ENCODE measurements around the gene RBM4B. TPM values are rescaled to one million over a fixed set of nuclear protein-coding genes. Genes with fewer than 3 reads are reported as not detected.
A peak's percentile ranks its signal among the peaks of the same experiment; 100 is the strongest.
"Not testable (repeated sequence)": the region's sequence is repeated elsewhere in the genome, so short reads cannot be mapped to it uniquely, and the experiment has no call there.

Gene RBM4B
- 10 to 100 TPM; 12.5 to 18.4 TPM for total RNA-seq

GRCh38 chr11:66677599-66678375 lies at the start of gene RBM4B:
RBM4B (minus strand) TSS chr11:66677887; CDS start chr11:66677079, 808 bp downstream.
- no peaks in the 10 kb centered on the region for H3K36me3 Mint-ChIP-seq (ENCODE audit: insufficient read depth in 2 of 2)

GRCh38 chr11:66725647-66726046 lies 48.0 kb upstream of the RBM4B start:
- ATAC-seq (replicated peaks in 1 of 2), result no peak
- Mint-ChIP-seq H3K36me3 (ENCODE audit: insufficient read depth in 2 of 2) (peaks cover 4% of the 10 kb centered on the region in 2 donors), H3K27me3 (ENCODE audit: low read depth) (peaks cover 43% of the 10 kb centered on the region), H3K27ac (no peak overlapping the region), H3K4me3 (no peak overlapping the region), H3K4me1 (ENCODE audit: low read depth) (peaks cover 8% of the 10 kb centered on the region), H3K9me3 (no peaks in the 10 kb centered on the region)
- DNase-seq, result no peak

More at GRCh38 chr11:66677599-66678375, at the start of gene RBM4B:
- H3K4me3 Mint-ChIP-seq, result peak within 1 kb of the TSS; percentile 91
- no peaks in the 10 kb centered on the region for H3K27me3 Mint-ChIP-seq (ENCODE audit: low read depth)
- peaks cover 35% of the 10 kb centered on the region for H3K4me1 Mint-ChIP-seq (ENCODE audit: low read depth)
- peak; percentile 97 to 98 for DNase-seq
- peak; percentile 92 to 94 for ATAC-seq (replicated peaks in 1 of 2)
- no peaks in the 10 kb centered on the region for H3K9me3 Mint-ChIP-seq
- H3K27ac Mint-ChIP-seq, result peak within 1 kb of the TSS; percentile 95

GRCh38 chr11:66725114-66725513 lies 47.4 kb upstream of the RBM4B start:
- DNase-seq (no peak), ATAC-seq (replicated peaks in 1 of 2) (no peak)
- Mint-ChIP-seq H3K27me3 (ENCODE audit: low read depth) (peaks cover 48% of the 10 kb centered on the region), H3K27ac (no peak overlapping the region), H3K4me1 (ENCODE audit: low read depth) (peaks cover 13% of the 10 kb centered on the region), H3K4me3 (no peak overlapping the region), H3K36me3 (ENCODE audit: insufficient read depth in 2 of 2) (peaks cover 4% of the 10 kb centered on the region in 2 donors), H3K9me3 (no peaks in the 10 kb centered on the region)

GRCh38 chr11:66724167-66724566 lies 46.5 kb upstream of the RBM4B start:
- DNase-seq; H3K27ac Mint-ChIP-seq; H3K4me3 Mint-ChIP-seq; H3K9me3 Mint-ChIP-seq; ATAC-seq (replicated peaks in 1 of 2); H3K36me3 Mint-ChIP-seq (ENCODE audit: insufficient read depth in 2 of 2): not testable (repeated sequence)
- H3K4me1 Mint-ChIP-seq (ENCODE audit: low read depth), result peaks cover 15% of the 10 kb centered on the region
- H3K27me3 Mint-ChIP-seq (ENCODE audit: low read depth), result peaks cover 49% of the 10 kb centered on the region

GRCh38 chr11:66723693-66724092 lies 46.0 kb upstream of the RBM4B start:
- no peak for DNase-seq
- peaks cover 12% of the 10 kb centered on the region for H3K4me1 Mint-ChIP-seq (ENCODE audit: low read depth)
- ATAC-seq (replicated peaks in 1 of 2), result no peak
- no peak overlapping the region for H3K4me3 Mint-ChIP-seq
- H3K27ac Mint-ChIP-seq, result no peak overlapping the region
- H3K27me3 Mint-ChIP-seq (ENCODE audit: low read depth), result peaks cover 45% of the 10 kb centered on the region
- peaks cover 2% of the 10 kb centered on the region in 2 donors for H3K36me3 Mint-ChIP-seq (ENCODE audit: insufficient read depth in 2 of 2)
- H3K9me3 Mint-ChIP-seq, result no peaks in the 10 kb centered on the region

- no peaks in the 10 kb centered on the region for H3K36me3 Mint-ChIP-seq (ENCODE audit: insufficient read depth in 2 of 2)
- H3K4me3 Mint-ChIP-seq, result no peak overlapping the region
- ATAC-seq (replicated peaks in 1 of 2), result no peak
These were observed 45.3 kb upstream of the RBM4B start for GRCh38 chr11:66722745-66723651.

GRCh38 chr11:66721939-66722338 lies 44.3 kb upstream of the RBM4B start:
- H3K4me3 Mint-ChIP-seq, result no peak overlapping the region
- DNase-seq, result no peak
- no peak overlapping the region for H3K27ac Mint-ChIP-seq
- no peaks in the 10 kb centered on the region for H3K9me3 Mint-ChIP-seq
- ATAC-seq (replicated peaks in 1 of 2), result no peak
- H3K4me1 Mint-ChIP-seq (ENCODE audit: low read depth), result peaks cover 9% of the 10 kb centered on the region
- no peaks in the 10 kb centered on the region for H3K36me3 Mint-ChIP-seq (ENCODE audit: insufficient read depth in 2 of 2)
- peaks cover 36% of the 10 kb centered on the region for H3K27me3 Mint-ChIP-seq (ENCODE audit: low read depth)

More at GRCh38 chr11:66722745-66723651, 45.3 kb upstream of the RBM4B start:
- Mint-ChIP-seq H3K27me3 (ENCODE audit: low read depth) (peaks cover 41% of the 10 kb centered on the region), H3K4me1 (ENCODE audit: low read depth) (peaks cover 9% of the 10 kb centered on the region), H3K9me3 (no peaks in the 10 kb centered on the region), H3K27ac (no peak overlapping the region)
- no peak for DNase-seq

- Mint-ChIP-seq H3K27me3 (ENCODE audit: low read depth) (peaks cover 26% of the 10 kb centered on the region), H3K27ac (no peak overlapping the region), H3K4me1 (ENCODE audit: low read depth) (peaks cover 9% of the 10 kb centered on the region), H3K9me3 (no peaks in the 10 kb centered on the region), H3K4me3 (no peak overlapping the region), H3K36me3 (ENCODE audit: insufficient read depth in 2 of 2) (no peaks in the 10 kb centered on the region)
- ATAC-seq (replicated peaks in 1 of 2) (no peak), DNase-seq (no peak)
These were observed 43.3 kb upstream of the RBM4B start for GRCh38 chr11:66720899-66721470.

- Mint-ChIP-seq H3K27ac (peak overlapping the region; percentile 52), H3K9me3 (no peaks in the 10 kb centered on the region), H3K27me3 (ENCODE audit: low read depth) (peaks cover 20% of the 10 kb centered on the region), H3K4me3 (peak overlapping the region; percentile 61 to 72), H3K4me1 (ENCODE audit: low read depth) (peaks cover 9% of the 10 kb centered on the region), H3K36me3 (ENCODE audit: insufficient read depth in 2 of 2) (no peaks in the 10 kb centered on the region)
- peak; percentile 94 to 96 for ATAC-seq (replicated peaks in 1 of 2)
- DNase-seq, result peak; percentile 62 to 80
These were observed 42.7 kb upstream of the RBM4B start for GRCh38 chr11:66720223-66720898.

- Mint-ChIP-seq H3K27me3 (ENCODE audit: low read depth) (peaks cover 14% of the 10 kb centered on the region), H3K4me3 (no peak overlapping the region), H3K36me3 (ENCODE audit: insufficient read depth in 2 of 2) (no peaks in the 10 kb centered on the region), H3K27ac (no peak overlapping the region), H3K4me1 (ENCODE audit: low read depth) (peaks cover 9% of the 10 kb centered on the region), H3K9me3 (no peaks in the 10 kb centered on the region)
- DNase-seq, result no peak
- ATAC-seq (replicated peaks in 1 of 2), result no peak
These were observed 41.6 kb upstream of the RBM4B start for GRCh38 chr11:66719111-66719872.

- Mint-ChIP-seq H3K27ac (no peak overlapping the region), H3K4me1 (ENCODE audit: low read depth) (peaks cover 9% of the 10 kb centered on the region), H3K9me3 (no peaks in the 10 kb centered on the region), H3K27me3 (ENCODE audit: low read depth) (peaks cover 23% of the 10 kb centered on the region), H3K36me3 (ENCODE audit: insufficient read depth in 2 of 2) (no peaks in the 10 kb centered on the region), H3K4me3 (no peak overlapping the region)
- ATAC-seq (replicated peaks in 1 of 2), result no peak
- no peak for DNase-seq
These were observed 40.8 kb upstream of the RBM4B start for GRCh38 chr11:66718320-66718971.

GRCh38 chr11:66717925-66718319 lies 40.2 kb upstream of the RBM4B start:
- peaks cover 26% of the 10 kb centered on the region for H3K27me3 Mint-ChIP-seq (ENCODE audit: low read depth)
- H3K4me1 Mint-ChIP-seq (ENCODE audit: low read depth), result peaks cover 9% of the 10 kb centered on the region

More at GRCh38 chr11:66717925-66718319, 40.2 kb upstream of the RBM4B start:
- Mint-ChIP-seq H3K36me3 (ENCODE audit: insufficient read depth in 2 of 2) (no peaks in the 10 kb centered on the region), H3K27ac (no peak overlapping the region), H3K4me3 (no peak overlapping the region), H3K9me3 (no peaks in the 10 kb centered on the region)
- DNase-seq (no peak), ATAC-seq (replicated peaks in 1 of 2) (no peak)

All from activated T-cell treated with anti-CD3 and anti-CD28 coated beads, Interleukin-2, amount 50 U/mL, for 72 hours (primary cell).